GM19455 (cell line): Measurements from ENCODE around the gene PCBD1.

ENCODE experiments used
- ATAC-seq: cut with Tn5 transposase; IDR thresholded peaks from one replicate; pipeline ENCODE4 v1.9.1; 2021; ENCODE audit not compliant: unreplicated experiment

PCBD1 gene

GRCh38 chr10:70917635-70918034, 29.3 kb upstream of the PCBD1 start:
- ATAC-seq: no peak

- no peak for ATAC-seq
These were observed 28.9 kb upstream of the PCBD1 start for GRCh38 chr10:70917226-70917625.

- ATAC-seq: no peak
These were observed 27.9 kb upstream of the PCBD1 start for GRCh38 chr10:70916241-70916640.

- no peak for ATAC-seq
These were observed 27.4 kb upstream of the PCBD1 start for GRCh38 chr10:70915806-70916205.

- no peak for ATAC-seq
These were observed 26.8 kb upstream of the PCBD1 start for GRCh38 chr10:70915206-70915605.

- no peak for ATAC-seq
These were observed 26.0 kb upstream of the PCBD1 start for GRCh38 chr10:70914316-70914864.

- ATAC-seq: no peak
These were observed 25.5 kb upstream of the PCBD1 start for GRCh38 chr10:70913893-70914240.

GRCh38 chr10:70913191-70913892, 25.0 kb upstream of the PCBD1 start:
- ATAC-seq: no peak

GRCh38 chr10:70912556-70912955, 24.2 kb upstream of the PCBD1 start:
- ATAC-seq: no peak

- no peak for ATAC-seq
These were observed 23.0 kb upstream of the PCBD1 start for GRCh38 chr10:70911386-70911785.

GRCh38 chr10:70910486-70911341, 22.3 kb upstream of the PCBD1 start:
- ATAC-seq: no peak

GRCh38 chr10:70909326-70909935, 21.1 kb upstream of the PCBD1 start:
- no peak for ATAC-seq

- no peak for ATAC-seq
These were observed 20.3 kb upstream of the PCBD1 start for GRCh38 chr10:70908406-70909296.

GRCh38 chr10:70907637-70908405, 19.5 kb upstream of the PCBD1 start:
- no peak for ATAC-seq

GRCh38 chr10:70906953-70907636, 18.7 kb upstream of the PCBD1 start:
- no peak for ATAC-seq

- ATAC-seq: no peak
These were observed 17.8 kb upstream of the PCBD1 start for GRCh38 chr10:70906031-70906783.

GRCh38 chr10:70905071-70906021, 17.0 kb upstream of the PCBD1 start:
- no peak for ATAC-seq
